Neural progenitor cell (in vitro differentiated cells): ENCODE results near the gene ZXDC. TPM values are rescaled to one million over a fixed set of nuclear protein-coding genes. Genes with fewer than 3 reads are reported as not detected.

Experiments
- DNase-seq: peaks from one replicate; pipeline ENCODE4 v3.0.0-alpha.2; 2016; ENCODE audit warnings: low spot score
- H2AFZ ChIP-seq: fragments of 200-600 bp; sonication (generic); replicated peaks from 2 replicates; pipeline ENCODE4 v1.6.1; 2016; ENCODE audit warnings: antibody characterized with exemption
- H3F3A ChIP-seq: fragments of 200-600 bp; sonication (generic); 2 replicates; pipeline ENCODE4 v1.6.1; 2016; ENCODE audit warnings: antibody characterized with exemption, low read depth
- H3K27ac ChIP-seq: fragments of 200-600 bp; sonication (generic); 2 replicates; pipeline ENCODE4 v1.5.1; 2016; ENCODE audit warnings: mild to moderate bottlenecking
- H3K27me3 ChIP-seq: fragments of 200-600 bp; sonication (generic); 2 replicates; pipeline ENCODE4 v1.6.1; 2016; ENCODE audit warnings: mild to moderate bottlenecking, moderate library complexity
- H3K36me3 ChIP-seq: fragments of 200-600 bp; sonication (generic); 2 replicates; pipeline ENCODE4 v1.5.1; 2016
- H3K4me1 ChIP-seq: fragments of 200-600 bp; sonication (generic); 2 replicates; pipeline ENCODE4 v1.6.1; 2016; ENCODE audit warnings: mixed run types
- H3K4me2 ChIP-seq: fragments of 200-600 bp; sonication (generic); 2 replicates; pipeline ENCODE4 v1.6.1; 2016
- H3K4me3 ChIP-seq: fragments of 200-600 bp; sonication (generic); 2 replicates; pipeline ENCODE4 v1.5.1; 2016
- H3K79me2 ChIP-seq: fragments of 200-600 bp; sonication (generic); 2 replicates; pipeline ENCODE4 v1.6.1; 2016; ENCODE audit warnings: low read depth
- H3K9ac ChIP-seq: fragments of 200-600 bp; sonication (generic); 2 replicates; pipeline ENCODE4 v1.6.1; 2016
- H3K9me3 ChIP-seq: fragments of 200-600 bp; sonication (generic); 2 replicates; pipeline ENCODE4 v1.5.1; 2016; ENCODE audit warnings: low read depth
- H4K20me1 ChIP-seq: fragments of 200-600 bp; sonication (generic); 2 replicates; pipeline ENCODE4 v1.6.1; 2016; ENCODE audit warnings: low read depth
- H3K27ac Mint-ChIP-seq: 3 replicates; pipeline ENCODE4 v1.8.0; 2021; ENCODE audit warnings: mixed read lengths
- H3K27me3 Mint-ChIP-seq: 2 replicates; pipeline ENCODE4 v1.8.0; 2022; ENCODE audit warnings: low read depth, mild to moderate bottlenecking, inconsistent platforms, moderate library complexity, mixed read lengths; ENCODE audit not compliant: insufficient read depth
- H3K36me3 Mint-ChIP-seq: 3 replicates; pipeline ENCODE4 v1.8.0; 2021; ENCODE audit warnings: mixed read lengths
- H3K4me1 Mint-ChIP-seq: 3 replicates; pipeline ENCODE4 v1.8.0; 2021; ENCODE audit warnings: mixed read lengths
- H3K4me3 Mint-ChIP-seq: 3 replicates; pipeline ENCODE4 v1.8.0; 2021; ENCODE audit warnings: mild to moderate bottlenecking, moderate library complexity, mixed read lengths
- H3K9me3 Mint-ChIP-seq: 3 replicates; pipeline ENCODE4 v1.8.0; 2020; ENCODE audit warnings: mixed read lengths
- CTCF ChIP-seq: fragments of 200-600 bp; sonication (generic); IDR thresholded peaks from 2 replicates; pipeline ENCODE4 v1.5.1; 2017; ENCODE audit warnings: antibody characterized with exemption, mild to moderate bottlenecking
- EZH2 ChIP-seq: fragments of 200-600 bp; sonication (generic); IDR thresholded peaks from 2 replicates; pipeline ENCODE4 v1.6.1; 2017; ENCODE audit warnings: antibody characterized with exemption, mild to moderate bottlenecking, moderate library complexity
- EZH2phosphoT487 ChIP-seq: fragments of 200-600 bp; sonication (generic); IDR thresholded peaks from 2 replicates; pipeline ENCODE4 v1.6.1; 2017; ENCODE audit warnings: antibody characterized with exemption
- total RNA-seq: library from RNA; depleted of rRNA; stranded (reverse); fragments of >200 nt; gene quantifications from 2 replicates; pipeline ENCODE4 v1.2.3, GENCODE V29; 2015; ENCODE audit warnings: low replicate concordance

Gene ZXDC
- total RNA-seq, 1 donor from 2014 or later, result 12.4 TPM

- Histone ChIP-seq H3K36me3 (peaks cover 1% of the 10 kb centered on the region), H3K27ac (no peak overlapping the region), H3F3A (peaks cover 10% of the 10 kb centered on the region), H3K4me2 (peak overlapping the region; percentile 86), H3K9me3 (no peaks in the 10 kb centered on the region), H3K27me3 (peaks cover 5% of the 10 kb centered on the region), H3K9ac (no peak overlapping the region), H4K20me1 (peaks cover 36% of the 10 kb centered on the region), H3K4me1 (peaks cover 22% of the 10 kb centered on the region), H3K79me2 (peaks cover 36% of the 10 kb centered on the region), H3K4me3 (peak overlapping the region; percentile 57), H2AFZ (peak overlapping the region; percentile 86)
- no peak for DNase-seq
- Mint-ChIP-seq H3K27me3 (peaks cover 4% of the 10 kb centered on the region), H3K36me3 (peaks cover 2% of the 10 kb centered on the region), H3K9me3 (no peaks in the 10 kb centered on the region), H3K4me1 (peaks cover 32% of the 10 kb centered on the region), H3K4me3 (peak overlapping the region; percentile 79), H3K27ac (no peak overlapping the region)
- TF ChIP-seq CTCF (no peak), EZH2 (no peak), EZH2phosphoT487 (no peak)
Measured at GRCh38 chr3:126476166-126477060, 722 bp upstream of the ZXDC start.

- H3K4me1 ChIP-seq, result peaks cover 22% of the 10 kb centered on the region
- Mint-ChIP-seq H3K9me3 (no peaks in the 10 kb centered on the region), H3K36me3 (peaks cover 12% of the 10 kb centered on the region), H3K27ac (peak overlapping the region; percentile 52), H3K27me3 (peaks cover 4% of the 10 kb centered on the region), H3K4me3 (peak overlapping the region; percentile 95), H3K4me1 (peaks cover 29% of the 10 kb centered on the region)
- peak overlapping the region; percentile 75 for H3K4me3 ChIP-seq
- H3K9me3 ChIP-seq, result no peaks in the 10 kb centered on the region
- peaks cover 47% of the 10 kb centered on the region for H4K20me1 ChIP-seq
- H3K4me2 ChIP-seq, result peak overlapping the region; percentile 95
- no peak overlapping the region for H2AFZ ChIP-seq
- H3K27ac ChIP-seq, result no peak overlapping the region
- peak overlapping the region; percentile 52 for H3K9ac ChIP-seq
- TF ChIP-seq EZH2phosphoT487, result no peak
- TF ChIP-seq EZH2, result no peak
- no peak for TF ChIP-seq CTCF
- peaks cover 53% of the 10 kb centered on the region for H3K79me2 ChIP-seq
- peaks cover 10% of the 10 kb centered on the region for H3K36me3 ChIP-seq
- peaks cover 10% of the 10 kb centered on the region for H3F3A ChIP-seq
- H3K27me3 ChIP-seq, result peaks cover 5% of the 10 kb centered on the region
- peak; percentile 75 for DNase-seq
Measured at GRCh38 chr3:126474498-126475412, 936 bp downstream of the ZXDC start.

GRCh38 chr3:126473292-126474168 lies 2.2 kb downstream of the ZXDC start:
- Histone ChIP-seq H3K9me3 (no peaks in the 10 kb centered on the region), H3K9ac (no peak overlapping the region), H3K4me2 (peak overlapping the region; percentile 95), H4K20me1 (peaks cover 56% of the 10 kb centered on the region), H3K27ac (no peak overlapping the region), H3K79me2 (peaks cover 65% of the 10 kb centered on the region), H3K4me1 (peaks cover 22% of the 10 kb centered on the region), H3K27me3 (peaks cover 5% of the 10 kb centered on the region), H3K4me3 (peak overlapping the region; percentile 75), H3K36me3 (peaks cover 10% of the 10 kb centered on the region), H3F3A (peaks cover 10% of the 10 kb centered on the region), H2AFZ (no peak overlapping the region)
- no peak for DNase-seq
- Mint-ChIP-seq H3K9me3 (no peaks in the 10 kb centered on the region), H3K4me3 (peak overlapping the region; percentile 95), H3K27me3 (peaks cover 4% of the 10 kb centered on the region), H3K27ac (no peak overlapping the region), H3K4me1 (peaks cover 29% of the 10 kb centered on the region), H3K36me3 (peaks cover 23% of the 10 kb centered on the region)
- TF ChIP-seq EZH2phosphoT487 (no peak), EZH2 (no peak), CTCF (no peak)
